SK-N-SH (cell line): ENCODE data around the gene KCNQ2. TPM values are rescaled to one million over a fixed set of nuclear protein-coding genes. Genes with fewer than 3 reads are reported as not detected.

Source experiments
- CTCF ChIA-PET: fragments of 300-600, 350-600 bp; formaldehyde crosslinking; extraction: SDS; loops from one replicate; lab custom pipeline; 2021; lab: Yijun Ruan, JAX
- POLR2A ChIA-PET: fragments of 350-600 bp; sonication (Branson Sonifier 250); formaldehyde crosslinking; extraction: SDS; loops from one replicate; lab custom pipeline; 2020; ENCODE audit warnings: antibody characterized with exemption, inconsistent platforms; lab: Yijun Ruan, JAX
- DNase-seq: peaks from one replicate; pipeline ENCODE4 v3.0.0; 2012
- H2AFZ ChIP-seq: fragments of 200-600 bp; sonication (generic); 2 replicates; pipeline ENCODE4 v1.8.1; 2016; ENCODE audit warnings: antibody characterized with exemption, mild to moderate bottlenecking, low read depth
- H3F3A ChIP-seq: fragments of 200-600 bp; sonication (generic); replicated peaks from 2 replicates; pipeline ENCODE3; 2016; ENCODE audit warnings: antibody characterized with exemption, mild to moderate bottlenecking; ENCODE audit not compliant: insufficient read depth
- H3K27ac ChIP-seq, 2 experiments: fragments of 200-500 bp in 1 of 2; fragments of 200-600 bp in 1 of 2; sonication (Bioruptor generic) in 1 of 2; sonication (generic), shearing (Covaris generic) in 1 of 2; 2 replicates each; pipeline versions ENCODE4 v1.5.1 to v1.6.1; 2014 to 2016; ENCODE audit warnings: low read depth in 2 of 2, inconsistent platforms in 1 of 2, low read length in 1 of 2, mild to moderate bottlenecking in 1 of 2, mixed read lengths in 1 of 2
- H3K27me3 ChIP-seq: fragments of 200-600 bp; sonication (generic), shearing (Covaris generic); 2 replicates; pipeline ENCODE4 v1.6.1; 2016; ENCODE audit warnings: mixed run types; ENCODE audit not compliant: insufficient read depth
- H3K36me3 ChIP-seq, 2 experiments: fragments of 200-500 bp in 1 of 2; fragments of 200-600 bp in 1 of 2; sonication (Bioruptor generic) in 1 of 2; sonication (generic) in 1 of 2; replicated peaks in 1 of 2; 2 replicates each; pipeline versions ENCODE3 to v1.5.1; 2014 to 2016; ENCODE audit warnings: low read length in 1 of 2, mild to moderate bottlenecking in 1 of 2; ENCODE audit not compliant: insufficient read depth in 2 of 2, control insufficient read depth in 1 of 2
- H3K4me1 ChIP-seq, 2 experiments: fragments of 200-500 bp in 1 of 2; fragments of 200-600 bp in 1 of 2; sonication (Bioruptor generic) in 1 of 2; sonication (generic), shearing (Covaris generic) in 1 of 2; 2 replicates each; pipeline versions ENCODE4 v1.5.1 to v1.6.1; 2014 to 2016; ENCODE audit warnings: low read depth in 1 of 2, low read length in 1 of 2, mixed run types in 1 of 2; ENCODE audit not compliant: insufficient read depth in 2 of 2, control insufficient read depth in 1 of 2
- H3K4me2 ChIP-seq: fragments of 200-600 bp; sonication (generic), shearing (Covaris generic); 2 replicates; pipeline ENCODE4 v1.6.1; 2017; ENCODE audit warnings: mixed run types
- H3K4me3 ChIP-seq, 2 experiments: fragments of 200-500 bp in 1 of 2; fragments of 200-600 bp in 1 of 2; sonication (Bioruptor generic) in 1 of 2; sonication (generic), shearing (Covaris generic) in 1 of 2; 2 replicates each; pipeline versions ENCODE4 v1.5.1 to v1.8.1; 2014 to 2016; ENCODE audit warnings: low read depth in 2 of 2, inconsistent platforms in 1 of 2, low read length in 1 of 2, mild to moderate bottlenecking in 1 of 2, mixed read lengths in 1 of 2, moderate library complexity in 1 of 2
- H3K79me2 ChIP-seq: fragments of 200-600 bp; sonication (generic); 2 replicates; pipeline ENCODE4 v1.8.1; 2017; ENCODE audit warnings: mild to moderate bottlenecking; ENCODE audit not compliant: insufficient read depth
- H3K9ac ChIP-seq: fragments of 200-600 bp; sonication (generic); 2 replicates; pipeline ENCODE4 v1.6.1; 2017; ENCODE audit warnings: mixed run types
- H3K9me2 ChIP-seq: fragments of 200-600 bp; sonication (generic); 2 replicates; pipeline ENCODE4 v1.6.1; 2017; ENCODE audit warnings: mixed run types
- H3K9me3 ChIP-seq: fragments of 200-600 bp; sonication (generic); 2 replicates; pipeline ENCODE4 v1.6.1; 2017; ENCODE audit warnings: mixed run types, mild to moderate bottlenecking, moderate library complexity
- H4K20me1 ChIP-seq: fragments of 200-600 bp; sonication (generic); 2 replicates; pipeline ENCODE4 v1.6.1; 2017; ENCODE audit warnings: mild to moderate bottlenecking, mixed run types; ENCODE audit not compliant: insufficient read depth
- EP300 ChIP-seq, 2 experiments: IDR thresholded peaks; 2 replicates each; pipeline versions ENCODE4 v1.4.0 to v1.6.1; 2012; ENCODE audit warnings: borderline replicate concordance in 1 of 2, low read depth in 1 of 2, low read length in 1 of 2
- GATA2 ChIP-seq: sonication (generic); formaldehyde crosslinking; IDR thresholded peaks from 2 replicates; pipeline ENCODE4 v1.5.0; 2020; ENCODE audit warnings: mild to moderate bottlenecking, missing genetic modification reagents
- JUND ChIP-seq: IDR thresholded peaks from 2 replicates; pipeline ENCODE4 v1.4.0; 2012
- POLR2AphosphoS5 ChIP-seq: IDR thresholded peaks from 2 replicates; pipeline ENCODE4 v1.6.1; 2012; ENCODE audit warnings: low read depth, low read length
- RAD21 ChIP-seq: IDR thresholded peaks from 2 replicates; pipeline ENCODE4 v1.6.1; 2012; ENCODE audit warnings: mild to moderate bottlenecking, low read length
- REST ChIP-seq: IDR thresholded peaks from 2 replicates; pipeline ENCODE4 v1.6.1; 2012; ENCODE audit warnings: mild to moderate bottlenecking, low read depth, low read length, moderate library complexity
- RFX5 ChIP-seq: IDR thresholded peaks from 2 replicates; pipeline ENCODE4 v1.6.1; 2012; ENCODE audit warnings: mild to moderate bottlenecking, improper control_type of control experiment, low read length
- TAF1 ChIP-seq: IDR thresholded peaks from 2 replicates; pipeline ENCODE4 v1.6.1; 2012; ENCODE audit warnings: low read depth, mild to moderate bottlenecking, low read length, moderate library complexity, borderline replicate concordance
- WGBS: methylation state at CpG from one replicate; pipeline ENCODE4 v1.1.6; 2017; ENCODE audit warnings: low lambda C conversion rate; 5-methylcytosine and 5-hydroxymethylcytosine counted together
- polyA plus RNA-seq, 3 experiments: library from polyadenylated mRNA; depleted of rRNA; stranded (reverse); fragments of >200 nt; gene quantifications; 2 replicates each; pipeline ENCODE4 v1.2.3, GENCODE V29; 2012
- TF ChIP-seq, protein P1 (sequence below): IDR thresholded peaks from 2 replicates; pipeline ENCODE4 v1.4.0; 2012; ENCODE audit warnings: low read depth, borderline replicate concordance
- TF ChIP-seq, protein P2 (sequence below): fragments of 150-350 bp; IDR thresholded peaks from 2 replicates; pipeline ENCODE4 v1.6.1; 2017; ENCODE audit warnings: antibody characterized with exemption, low read length, low read depth, borderline replicate concordance

KCNQ2 gene
- polyA plus RNA-seq, 1 of the 3 experiments (the other 2 are of a cell fraction) = 3.9 TPM

DNA sequence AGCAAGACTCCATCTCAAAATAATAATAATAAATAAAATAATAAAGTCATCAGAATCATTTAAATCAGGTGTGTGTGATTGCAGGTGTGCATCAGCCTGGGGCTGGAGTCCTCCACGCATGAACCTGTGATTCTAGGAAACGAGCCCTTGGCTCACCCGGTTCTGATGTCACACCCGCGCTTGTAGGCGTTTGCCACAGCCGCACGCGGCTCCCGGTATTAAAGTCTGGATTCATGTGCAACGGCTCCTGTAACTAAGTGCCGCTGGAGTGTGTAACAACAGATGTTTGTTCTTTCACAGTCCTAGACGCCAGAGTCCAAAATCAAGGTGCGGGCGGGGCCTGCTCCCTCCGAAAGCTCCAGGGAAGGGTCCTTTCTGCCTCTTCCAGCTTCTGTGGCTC, 45.2 kb downstream of the KCNQ2 start (continued):
- no peak for TF ChIP-seq REST

DNA sequence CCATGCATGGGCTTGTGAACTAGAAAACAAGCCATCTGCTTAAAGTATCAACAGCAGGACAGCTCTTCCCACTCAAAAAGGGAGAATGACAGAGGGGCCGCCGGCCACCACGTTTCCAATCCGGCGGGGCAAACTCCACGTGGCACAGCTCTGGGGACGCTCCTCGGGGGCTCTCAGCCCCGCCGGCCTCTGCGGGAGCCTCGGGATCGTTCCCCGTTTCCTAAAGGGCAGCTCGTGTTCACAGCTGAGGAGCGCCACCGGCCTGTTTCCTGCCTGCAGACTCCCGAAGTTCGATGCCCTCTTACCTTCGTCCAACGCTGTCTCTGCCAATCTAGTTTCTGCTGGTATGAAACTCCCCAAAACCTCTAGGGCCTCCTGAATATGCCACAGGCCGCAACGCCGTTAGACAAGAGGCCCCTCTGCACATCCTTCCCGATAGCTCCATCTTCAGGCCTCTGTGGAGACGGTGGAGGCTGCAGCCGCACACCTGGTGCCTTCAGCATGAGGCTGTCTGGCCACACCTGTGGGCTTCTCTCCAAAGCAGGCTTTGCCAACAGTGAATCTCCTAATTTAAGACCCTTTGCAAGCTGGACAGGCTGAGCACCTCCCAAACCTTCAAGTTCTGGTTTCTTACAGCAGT, 46.5 kb downstream of the KCNQ2 start:
- 48% methylated on average over 12 of the region's 27 CpGs for WGBS
- Histone ChIP-seq H4K20me1 (no peaks in the 10 kb centered on the region), H3K4me1 (no peaks in the 10 kb centered on the region), H3K27me3 (no peaks in the 10 kb centered on the region), H3K9me2 (no peaks in the 10 kb centered on the region), H3K4me2 (no peak overlapping the region), H3K36me3 (no peaks in the 10 kb centered on the region), H3K27ac (no peak overlapping the region), H3K79me2 (no peaks in the 10 kb centered on the region)
- POLR2A ChIA-PET = interaction anchor here (0.6 kb wide), 1 partner anchor 187 kb away, joined by 3 read pairs; no protein-coding TSS in a partner anchor
- DNase-seq = no peak
- CTCF ChIA-PET = interaction anchor here (0.7 to 2.3 kb wide), 6 partner anchors 8 to 275 kb away, joined by 3 to 8 read pairs (median 5); no protein-coding TSS in a partner anchor
- TF ChIP-seq POLR2AphosphoS5 (no peak), JUND (no peak), TAF1 (no peak), EP300 (IDR thresholded peaks at IDR 0.05; ENCODE audit: borderline replicate concordance in 1 of 2, low read depth in 1 of 2, low read length in 1 of 2) (no peak), GATA2 (no peak), RAD21 (no peak), RFX5 (no peak)
- TF ChIP-seq, protein P1, sequence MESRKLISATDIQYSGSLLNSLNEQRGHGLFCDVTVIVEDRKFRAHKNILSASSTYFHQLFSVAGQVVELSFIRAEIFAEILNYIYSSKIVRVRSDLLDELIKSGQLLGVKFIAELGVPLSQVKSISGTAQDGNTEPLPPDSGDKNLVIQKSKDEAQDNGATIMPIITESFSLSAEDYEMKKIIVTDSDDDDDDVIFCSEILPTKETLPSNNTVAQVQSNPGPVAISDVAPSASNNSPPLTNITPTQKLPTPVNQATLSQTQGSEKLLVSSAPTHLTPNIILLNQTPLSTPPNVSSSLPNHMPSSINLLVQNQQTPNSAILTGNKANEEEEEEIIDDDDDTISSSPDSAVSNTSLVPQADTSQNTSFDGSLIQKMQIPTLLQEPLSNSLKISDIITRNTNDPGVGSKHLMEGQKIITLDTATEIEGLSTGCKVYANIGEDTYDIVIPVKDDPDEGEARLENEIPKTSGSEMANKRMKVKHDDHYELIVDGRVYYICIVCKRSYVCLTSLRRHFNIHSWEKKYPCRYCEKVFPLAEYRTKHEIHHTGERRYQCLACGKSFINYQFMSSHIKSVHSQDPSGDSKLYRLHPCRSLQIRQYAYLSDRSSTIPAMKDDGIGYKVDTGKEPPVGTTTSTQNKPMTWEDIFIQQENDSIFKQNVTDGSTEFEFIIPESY = no peak
- TF ChIP-seq, protein P2, sequence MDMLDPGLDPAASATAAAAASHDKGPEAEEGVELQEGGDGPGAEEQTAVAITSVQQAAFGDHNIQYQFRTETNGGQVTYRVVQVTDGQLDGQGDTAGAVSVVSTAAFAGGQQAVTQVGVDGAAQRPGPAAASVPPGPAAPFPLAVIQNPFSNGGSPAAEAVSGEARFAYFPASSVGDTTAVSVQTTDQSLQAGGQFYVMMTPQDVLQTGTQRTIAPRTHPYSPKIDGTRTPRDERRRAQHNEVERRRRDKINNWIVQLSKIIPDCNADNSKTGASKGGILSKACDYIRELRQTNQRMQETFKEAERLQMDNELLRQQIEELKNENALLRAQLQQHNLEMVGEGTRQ = no peak
- TF ChIP-seq, all 33 proteins: peak for 0
- Histone ChIP-seq H2AFZ (no peak overlapping the region), H3K4me3 (no peak overlapping the region), H3K9me3 (no peaks in the 10 kb centered on the region), H3F3A (no peaks in the 10 kb centered on the region), H3K9ac (no peak overlapping the region)
